ENCODE results near the gene TCAP. TPM values are rescaled to one million over a fixed set of nuclear protein-coding genes. Genes with fewer than 3 reads are reported as not detected.
A peak's percentile ranks its signal among the peaks of the same experiment; 100 is the strongest.

Gene TCAP
- total and polyA plus RNA-seq, 10 donors, result 1.5 to 3.2 (median 2.2) TPM

DNA sequence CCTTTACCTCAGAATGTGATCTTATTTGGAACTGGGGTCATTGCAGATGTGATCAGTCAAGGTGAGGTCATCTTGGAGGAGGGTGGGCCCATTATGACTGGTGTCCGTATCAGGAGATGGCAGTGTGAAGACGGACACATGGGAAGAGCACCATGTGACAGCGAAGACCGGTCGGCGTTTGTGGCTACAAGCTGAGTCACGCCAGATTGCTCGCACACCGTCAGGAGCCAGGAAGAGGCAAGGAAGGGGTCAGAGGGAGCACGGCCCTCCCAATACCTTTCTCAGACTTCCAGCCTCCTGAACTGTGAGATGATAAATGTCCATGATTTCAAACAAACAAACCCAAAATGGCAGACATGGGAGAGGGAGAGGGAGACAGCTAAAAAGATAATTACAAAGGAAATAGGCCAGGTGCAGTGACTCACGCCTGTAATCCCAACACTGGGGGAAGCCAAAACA is 15.0 kb upstream of the TCAP start:
- Histone ChIP-seq H3K4me3 (no peak overlapping the region), H3K4me1 (peaks cover 0 to 95% (median 25%) of the 10 kb centered on the region in 6 donors), H3K27ac (no peak overlapping the region), H3K27me3 (replicated peaks in 1 of 7) (no peaks in the 10 kb centered on the region), H3K36me3 (peaks cover 0 to 76% (median 3%) of the 10 kb centered on the region in 6 donors), H3K9me3 (no peaks in the 10 kb centered on the region)
- 83 to 92% (median 91%) methylated on average over 11 of the region's 11 CpGs for WGBS, 5 donors
- no peak for DNase-seq
- no peak for TF ChIP-seq POLR2A (IDR thresholded peaks at IDR 0.05)
- TF ChIP-seq POLR2AphosphoS5 (IDR thresholded peaks at IDR 0.05), result peak in 1 of 3 donors; percentile 4
- TF ChIP-seq CTCF (IDR thresholded peaks at IDR 0.05 in 8 of 11, conservative IDR thresholded peaks at IDR 0.05 in 3 of 11), result no peak
- intact Hi-C loops (cut with DNase I; ENCODE audit: low total_unique reads), result no loop called here

DNA sequence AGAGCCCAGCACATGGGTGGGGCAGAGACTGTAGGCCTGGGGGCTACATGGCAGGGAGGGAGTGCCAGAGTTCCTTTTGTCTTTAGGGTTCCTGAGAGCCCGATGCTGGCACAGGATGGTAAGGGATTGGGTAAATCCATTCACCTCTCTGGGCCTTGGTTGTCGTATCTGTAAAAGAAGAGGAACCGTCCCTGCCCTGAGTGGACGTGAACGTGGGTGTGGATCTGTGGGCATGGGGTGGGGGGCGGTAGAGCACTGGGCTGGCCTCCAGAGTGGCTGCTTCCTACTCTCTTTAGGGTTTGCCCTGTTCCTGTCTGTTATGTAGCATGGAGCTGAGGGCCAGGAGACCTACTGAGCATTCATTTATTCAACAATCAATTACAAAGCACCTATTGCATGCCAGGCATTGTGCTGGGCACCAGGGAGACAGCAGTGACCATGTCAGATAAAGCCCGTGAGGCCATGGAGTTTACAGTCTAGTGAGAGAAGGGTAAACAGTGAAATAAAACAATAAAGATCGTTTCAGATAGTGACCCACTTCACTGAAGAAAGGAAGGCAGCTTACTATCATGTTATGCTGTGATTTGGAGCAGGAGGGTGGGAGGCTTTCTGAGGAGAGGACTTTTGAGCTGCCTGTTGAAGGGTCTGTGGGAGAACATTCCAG is 13.1 kb upstream of the TCAP start:
- TF ChIP-seq POLR2AphosphoS5 (IDR thresholded peaks at IDR 0.05) (no peak), POLR2A (IDR thresholded peaks at IDR 0.05) (no peak), CTCF (IDR thresholded peaks at IDR 0.05 in 8 of 11, conservative IDR thresholded peaks at IDR 0.05 in 3 of 11) (no peak)
- H3K27ac ChIP-seq, result peak overlapping the region in 2 of 8 donors; percentile 9 to 21
- DNase-seq, result no peak
- peaks cover 0 to 82% (median 13%) of the 10 kb centered on the region in 6 donors for H3K36me3 ChIP-seq
- peaks cover 0 to 81% (median 20%) of the 10 kb centered on the region in 6 donors for H3K4me1 ChIP-seq
- H3K27me3 ChIP-seq (replicated peaks in 1 of 7), result no peaks in the 10 kb centered on the region
- WGBS, 5 donors, result 49 to 65% (median 60%) methylated on average over 8 of the region's 8 CpGs
- H3K9me3 ChIP-seq, result no peaks in the 10 kb centered on the region
- intact Hi-C loops (cut with DNase I; ENCODE audit: low total_unique reads), result no loop called here
- H3K4me3 ChIP-seq, result no peak overlapping the region

DNA sequence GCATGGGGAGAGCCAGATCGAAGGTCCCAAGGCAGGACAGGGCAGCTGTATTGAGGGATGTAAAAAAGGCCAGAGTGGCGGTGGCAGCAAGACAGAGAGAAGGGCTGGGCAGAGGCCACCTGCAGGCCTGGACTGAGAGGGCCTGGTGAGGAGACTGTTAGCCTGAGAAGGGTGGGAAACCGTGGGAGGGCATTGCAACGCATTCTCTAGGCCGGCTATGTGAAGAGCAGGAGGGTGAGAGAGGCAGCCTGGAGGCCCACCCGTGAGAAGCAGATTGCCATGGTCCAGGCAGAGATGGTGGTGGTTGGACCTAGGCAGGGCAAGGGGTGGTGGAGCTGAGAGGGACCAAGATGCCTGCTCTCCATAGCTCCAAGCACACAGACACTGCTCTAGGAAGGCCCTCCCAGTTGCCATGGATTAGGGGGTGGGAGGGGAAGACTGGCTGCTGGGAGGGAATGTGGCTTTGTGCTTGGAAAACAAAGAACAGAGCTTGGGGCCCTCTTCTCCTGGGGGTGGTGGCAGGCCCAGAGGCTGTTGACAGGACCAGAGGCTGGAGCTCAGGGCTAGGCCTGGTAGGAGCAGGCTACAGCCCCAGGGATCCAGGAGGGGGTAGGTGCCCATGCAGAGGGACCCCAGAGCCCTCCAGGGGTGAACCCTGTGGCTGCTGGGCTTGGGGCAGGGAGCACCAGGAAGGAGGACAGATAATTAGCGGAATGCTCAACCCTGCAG is 12.4 kb upstream of the TCAP start:
- no peak for DNase-seq
- no peaks in the 10 kb centered on the region for H3K9me3 ChIP-seq
- TF ChIP-seq CTCF (IDR thresholded peaks at IDR 0.05 in 8 of 11, conservative IDR thresholded peaks at IDR 0.05 in 3 of 11) (no peak), POLR2AphosphoS5 (IDR thresholded peaks at IDR 0.05) (no peak), POLR2A (IDR thresholded peaks at IDR 0.05) (no peak)
- H3K4me3 ChIP-seq, result no peak overlapping the region
- H3K27me3 ChIP-seq (replicated peaks in 1 of 7), result no peaks in the 10 kb centered on the region
- peaks cover 3 to 83% (median 19%) of the 10 kb centered on the region in 6 donors for H3K36me3 ChIP-seq
- WGBS, 5 donors, result 64 to 83% (median 72%) methylated on average over 7 of the region's 7 CpGs
- intact Hi-C loops (cut with DNase I; ENCODE audit: low total_unique reads), result no loop called here
- peak overlapping the region in 1 of 8 donors; percentile 21 for H3K27ac ChIP-seq
- H3K4me1 ChIP-seq, result peaks cover 0 to 78% (median 18%) of the 10 kb centered on the region in 6 donors

- no peak for TF ChIP-seq POLR2AphosphoS5 (IDR thresholded peaks at IDR 0.05)
- no peak for TF ChIP-seq CTCF (IDR thresholded peaks at IDR 0.05 in 8 of 11, conservative IDR thresholded peaks at IDR 0.05 in 3 of 11)
- TF ChIP-seq POLR2A (IDR thresholded peaks at IDR 0.05), result no peak
- no peak overlapping the region for H3K4me3 ChIP-seq
- no peak overlapping the region for H3K27ac ChIP-seq
- WGBS, 5 donors, result 86 to 91% (median 89%) methylated on average over 9 to 12 of the region's 12 CpGs
- DNase-seq, result no peak
- H3K36me3 ChIP-seq, result peaks cover 3 to 88% (median 24%) of the 10 kb centered on the region in 6 donors
- peaks cover 0 to 78% (median 19%) of the 10 kb centered on the region in 6 donors for H3K4me1 ChIP-seq
- intact Hi-C loops (cut with DNase I; ENCODE audit: low total_unique reads), result no loop called here
- no peaks in the 10 kb centered on the region for H3K9me3 ChIP-seq
- no peaks in the 10 kb centered on the region for H3K27me3 ChIP-seq (replicated peaks in 1 of 7)
Observed at GRCh38 chr17:39653316-39653661, 11.9 kb upstream of the TCAP start.

Data from spleen (tissue), 11 donors.